Measurements from ENCODE around the gene PLEKHG1.

Gene PLEKHG1

GRCh38 chr6:150628908-150629307, 29.2 kb downstream of the PLEKHG1 start:
- H3K27ac ChIP-seq = no peak overlapping the region
- peaks cover 20% of the 10 kb centered on the region for H3K27me3 ChIP-seq
- H3K36me3 ChIP-seq = no peaks in the 10 kb centered on the region
- no peaks in the 10 kb centered on the region for H3K4me1 ChIP-seq (ENCODE audit: control insufficient read depth in 1 of 2, insufficient read depth in 1 of 2, low read depth in 1 of 2, low read length in 1 of 2)
- H3K4me3 ChIP-seq (ENCODE audit: low read depth in 1 of 2, low read length in 1 of 2) = no peak overlapping the region
- TF ChIP-seq CTCF (IDR thresholded peaks at IDR 0.05) = no peak
- no peaks in the 10 kb centered on the region for H3K9me3 ChIP-seq

DNA sequence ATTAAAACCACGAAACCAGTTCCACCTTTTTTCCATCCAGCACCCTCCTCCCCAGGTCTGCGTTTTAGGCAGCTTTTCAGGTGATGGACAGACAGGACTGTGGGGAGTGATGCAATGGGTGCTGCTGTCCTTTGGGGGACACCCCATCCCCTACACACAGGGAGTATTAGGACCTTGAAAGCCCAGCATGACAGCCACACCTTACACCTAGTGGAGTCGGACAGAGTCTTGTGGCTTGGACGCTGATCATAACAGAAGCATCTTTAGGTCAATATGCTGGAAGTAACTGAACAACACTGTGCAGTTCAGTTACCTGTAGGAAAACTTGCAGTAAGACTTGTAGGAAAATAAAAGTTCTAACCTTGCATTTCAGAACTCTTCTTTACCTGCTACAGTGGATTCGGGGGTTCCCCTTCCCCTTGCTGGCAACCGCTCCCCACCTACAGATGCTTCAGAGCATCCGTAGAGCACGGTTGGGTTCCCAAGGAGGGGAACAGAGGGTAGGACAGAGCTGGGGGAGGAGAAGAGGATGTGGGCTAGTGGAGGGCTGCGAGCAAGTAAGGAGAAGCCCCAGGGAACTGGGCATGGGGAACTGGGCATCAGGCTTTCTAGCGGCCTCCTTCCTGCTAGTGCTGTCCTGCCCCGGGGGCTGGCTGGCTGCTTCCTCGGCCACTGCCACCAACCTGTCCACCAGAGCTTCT, 31.7 kb downstream of the PLEKHG1 start:
- no peak overlapping the region for H3K4me3 ChIP-seq (ENCODE audit: low read depth in 1 of 2, low read length in 1 of 2)
- no peak for TF ChIP-seq CTCF (IDR thresholded peaks at IDR 0.05)
- H3K4me1 ChIP-seq (ENCODE audit: control insufficient read depth in 1 of 2, insufficient read depth in 1 of 2, low read depth in 1 of 2, low read length in 1 of 2) = no peaks in the 10 kb centered on the region
- no peaks in the 10 kb centered on the region for H3K9me3 ChIP-seq
- peaks cover 20% of the 10 kb centered on the region for H3K27me3 ChIP-seq
- H3K36me3 ChIP-seq = no peaks in the 10 kb centered on the region
- H3K27ac ChIP-seq = no peak overlapping the region

DNA sequence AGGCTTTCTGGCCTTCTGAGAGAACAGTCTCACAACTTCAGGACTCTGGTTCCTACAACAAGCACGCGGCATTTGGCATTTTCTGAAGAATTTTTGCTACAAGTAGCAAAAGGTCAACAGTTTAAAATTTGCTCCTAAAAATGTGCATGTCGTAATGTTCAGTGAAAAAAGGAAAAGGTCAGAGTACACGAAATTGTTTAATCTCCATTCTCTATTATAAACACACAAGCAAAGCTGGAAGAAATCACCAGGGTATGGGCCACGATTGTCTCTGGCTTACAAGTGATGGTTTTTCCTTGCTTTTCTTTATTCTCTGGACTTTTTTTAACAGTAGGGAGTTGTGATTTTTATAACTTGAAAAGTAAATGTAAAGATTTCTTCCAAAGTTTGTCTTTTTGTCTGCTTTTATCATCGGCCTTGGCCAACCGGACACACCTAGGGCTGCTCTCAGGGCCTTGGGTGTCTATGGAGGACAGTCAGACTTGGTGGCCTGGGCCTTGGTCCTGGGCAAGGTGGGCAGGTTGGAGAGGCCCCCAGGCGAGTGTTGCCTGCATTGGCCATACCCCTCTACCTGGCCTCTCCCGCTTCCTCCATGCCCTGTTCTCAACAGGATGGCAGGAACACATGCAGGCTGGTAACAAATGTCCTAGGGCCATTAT, 32.4 kb downstream of the PLEKHG1 start:
- no peaks in the 10 kb centered on the region for H3K36me3 ChIP-seq
- TF ChIP-seq CTCF (IDR thresholded peaks at IDR 0.05) = no peak

DNA sequence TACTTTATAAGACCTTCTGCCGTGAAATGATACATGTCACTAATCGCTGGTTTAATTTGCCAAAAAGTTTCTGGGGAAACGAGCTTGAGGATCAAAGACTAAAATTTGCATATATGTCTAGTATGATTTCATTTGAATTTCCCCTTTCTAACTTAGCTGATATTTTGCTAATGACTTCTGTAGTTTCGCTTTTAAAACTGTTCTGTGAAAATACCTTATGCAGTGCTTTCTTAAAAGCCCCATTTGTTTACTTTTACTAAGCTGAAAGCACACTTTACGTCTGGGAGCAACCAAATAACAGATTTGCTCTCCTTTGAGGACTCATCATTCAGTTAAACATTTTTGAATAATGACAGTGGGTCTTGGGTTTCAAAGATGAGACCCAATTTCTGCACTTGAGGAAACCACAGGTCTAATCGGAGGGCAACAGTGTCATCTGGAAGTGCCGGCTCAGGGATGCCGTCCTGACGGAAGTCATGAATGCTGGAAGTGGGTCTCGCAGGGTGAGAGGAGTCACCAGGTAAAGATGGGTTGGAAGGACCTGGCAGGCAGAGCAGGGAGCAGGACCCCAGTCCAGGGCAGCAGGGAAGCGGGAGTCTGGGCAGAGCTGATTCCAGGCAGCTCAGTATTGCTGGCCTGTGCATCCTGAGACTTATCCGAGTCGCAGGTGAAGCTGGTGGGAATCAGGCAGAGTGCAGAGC, 33.2 kb downstream of the PLEKHG1 start:
- peaks cover 20% of the 10 kb centered on the region for H3K27me3 ChIP-seq
- H3K9me3 ChIP-seq = no peaks in the 10 kb centered on the region
- no peak overlapping the region for H3K4me3 ChIP-seq (ENCODE audit: low read depth in 1 of 2, low read length in 1 of 2)
- no peaks in the 10 kb centered on the region for H3K4me1 ChIP-seq (ENCODE audit: control insufficient read depth in 1 of 2, insufficient read depth in 1 of 2, low read depth in 1 of 2, low read length in 1 of 2)
- H3K36me3 ChIP-seq = no peaks in the 10 kb centered on the region
- no peak overlapping the region for H3K27ac ChIP-seq
- TF ChIP-seq CTCF (IDR thresholded peaks at IDR 0.05) = no peak

More for the DNA sequence above, 32.4 kb downstream of the PLEKHG1 start:
- Histone ChIP-seq H3K4me3 (ENCODE audit: low read depth in 1 of 2, low read length in 1 of 2) (no peak overlapping the region), H3K4me1 (ENCODE audit: control insufficient read depth in 1 of 2, insufficient read depth in 1 of 2, low read depth in 1 of 2, low read length in 1 of 2) (no peaks in the 10 kb centered on the region), H3K27me3 (peaks cover 20% of the 10 kb centered on the region), H3K27ac (no peak overlapping the region), H3K9me3 (no peaks in the 10 kb centered on the region)

DNA sequence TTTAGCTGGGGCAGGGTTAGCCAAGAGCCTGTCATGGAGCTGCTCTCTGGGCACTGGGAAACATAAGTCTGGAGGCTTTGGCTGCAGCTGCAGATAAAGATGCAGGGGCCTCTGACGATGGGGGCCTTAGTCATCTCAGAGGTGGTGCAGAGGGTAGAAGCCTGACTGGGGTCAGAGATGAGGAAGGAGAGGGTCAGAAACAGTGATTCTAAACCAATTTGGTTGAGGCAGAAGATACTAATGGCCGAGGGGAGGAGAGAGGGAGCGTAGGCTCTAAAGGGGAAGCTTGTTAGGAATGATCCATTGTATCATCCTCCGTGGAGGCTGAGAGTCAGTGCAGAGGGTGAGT, 33.8 kb downstream of the PLEKHG1 start:
- H3K9me3 ChIP-seq = no peaks in the 10 kb centered on the region
- no peak for TF ChIP-seq CTCF (IDR thresholded peaks at IDR 0.05)
- no peak overlapping the region for H3K27ac ChIP-seq
- H3K36me3 ChIP-seq = no peaks in the 10 kb centered on the region
- peaks cover 20% of the 10 kb centered on the region for H3K27me3 ChIP-seq
- no peaks in the 10 kb centered on the region for H3K4me1 ChIP-seq (ENCODE audit: control insufficient read depth in 1 of 2, insufficient read depth in 1 of 2, low read depth in 1 of 2, low read length in 1 of 2)
- H3K4me3 ChIP-seq (ENCODE audit: low read depth in 1 of 2, low read length in 1 of 2) = no peak overlapping the region

All from neutrophil (primary cell).